A549 (cell line): ENCODE measurements around the gene VPS13D. TPM values are rescaled to one million over a fixed set of nuclear protein-coding genes. Genes with fewer than 3 reads are reported as not detected.

Source experiments
- ATAC-seq, 2 experiments: fragments of 200-7000 bp in 1 of 2; fragments of >200 bp in 1 of 2; cut with Nextera tagmentation in 1 of 2; cut with Tn5 transposase in 1 of 2; 3 replicates each; pipeline versions ENCODE4 v1.8.0 to v1.9.1; 2018 to 2020; ENCODE audit warnings: mild to moderate bottlenecking in 1 of 2, moderate library complexity in 1 of 2
- CTCF ChIA-PET: fragments of 300-600 bp; sonication (Branson Sonifier 250); formaldehyde crosslinking; extraction: SDS; loops from one replicate; lab custom pipeline; 2021; ENCODE audit warnings: antibody characterized with exemption, inconsistent platforms; lab: Yijun Ruan, JAX
- POLR2A ChIA-PET: fragments of 350-600 bp; formaldehyde crosslinking; extraction: SDS; loops from one replicate; lab custom pipeline; 2021; ENCODE audit warnings: antibody characterized with exemption, inconsistent platforms; lab: Yijun Ruan, JAX
- DNase-seq, 2 experiments: peaks; one replicate each; pipeline versions ENCODE4 v3.0.0 to v3.0.0-alpha.2; 2011 to 2016; ENCODE audit warnings: low read depth in 1 of 2, low spot score in 1 of 2
- FAIRE-seq: peaks from 2 replicates; lab custom pipeline; 2011; peaks lifted over from hg19 to GRCh38; lab: Jason Lieb, UNC
- H3K27ac ChIP-seq, 2 experiments: fragments of >200 bp; sonication (Bioruptor Twin); formaldehyde crosslinking; 3 replicates each; pipeline ENCODE4 v1.5.1; 2016 to 2017
- H3K4me1 ChIP-seq: fragments of >200 bp; sonication (Bioruptor Twin); formaldehyde crosslinking; 3 replicates; pipeline ENCODE4 v1.6.1; 2016
- H3K4me2 ChIP-seq: fragments of >200 bp; sonication (Bioruptor Twin); formaldehyde crosslinking; 3 replicates; pipeline ENCODE4 v1.6.1; 2016
- H3K4me3 ChIP-seq: fragments of >200 bp; sonication (Bioruptor Twin); formaldehyde crosslinking; 3 replicates; pipeline ENCODE4 v1.5.1; 2016
- H3K9me3 ChIP-seq: fragments of >200 bp; sonication (Bioruptor Twin); formaldehyde crosslinking; 3 replicates; pipeline ENCODE4 v1.6.1; 2016
- BCL3 ChIP-seq: fragments of >200 bp; sonication (Bioruptor Twin); formaldehyde crosslinking; IDR thresholded peaks from 3 replicates; pipeline ENCODE4 v1.6.1; 2016
- CBX8 ChIP-seq: fragments of 200-600 bp; sonication (generic); IDR thresholded peaks from 2 replicates; pipeline ENCODE4 v1.6.1; 2016
- CEBPB ChIP-seq, 2 experiments: fragments of >200 bp in 1 of 2; sonication (Bioruptor Twin) in 1 of 2; formaldehyde crosslinking in 1 of 2; IDR thresholded peaks; 2 replicates each; pipeline ENCODE4 v1.6.1; 2012 to 2016
- CHD4 ChIP-seq: fragments of 200-600 bp; sonication (generic); IDR thresholded peaks from 2 replicates; pipeline ENCODE4 v1.6.1; 2016; ENCODE audit warnings: antibody characterized with exemption, mild to moderate bottlenecking, borderline replicate concordance
- CTCF ChIP-seq: fragments of >200 bp; sonication (Bioruptor Twin); formaldehyde crosslinking; IDR thresholded peaks from 3 replicates; pipeline ENCODE4 v1.5.1; 2016
- E2F6 ChIP-seq: IDR thresholded peaks from 2 replicates; pipeline ENCODE4 v1.6.1; 2012; ENCODE audit warnings: low read depth, borderline replicate concordance
- FOSB ChIP-seq: fragments of 250-450 bp; sonication (Bioruptor Pico); IDR thresholded peaks from 2 replicates; pipeline ENCODE4 v1.5.0; 2020; ENCODE audit warnings: mild to moderate bottlenecking, moderate library complexity
- HDAC2 ChIP-seq: fragments of 200-600 bp; sonication (generic); IDR thresholded peaks from 2 replicates; pipeline ENCODE4 v1.6.1; 2016
- HES2 ChIP-seq: fragments of >200 bp; sonication (Bioruptor Twin); formaldehyde crosslinking; IDR thresholded peaks from 2 replicates; pipeline ENCODE4 v1.6.1; 2016
- HEYL ChIP-seq: fragments of 250-450 bp; sonication (Bioruptor Pico); IDR thresholded peaks from 2 replicates; pipeline ENCODE4 v1.8.0; 2021; ENCODE audit warnings: mild to moderate bottlenecking, moderate library complexity
- HMGXB4 ChIP-seq: fragments of 250-450 bp; sonication (Bioruptor Pico); IDR thresholded peaks from 2 replicates; pipeline ENCODE4 v1.5.0; 2021; ENCODE audit warnings: mild to moderate bottlenecking, moderate library complexity, borderline replicate concordance
- HOXB13 ChIP-seq: fragments of 250-450 bp; sonication (Bioruptor Pico); IDR thresholded peaks from 2 replicates; pipeline ENCODE4 v1.5.0; 2020; ENCODE audit warnings: low read depth, mild to moderate bottlenecking, moderate library complexity
- KDM1A ChIP-seq: fragments of 200-600 bp; sonication (generic); IDR thresholded peaks from 2 replicates; pipeline ENCODE4 v1.6.1; 2016; ENCODE audit warnings: low read depth, mild to moderate bottlenecking
- MAFK ChIP-seq: fragments of 450-650 bp; IDR thresholded peaks from 2 replicates; pipeline ENCODE4 v1.6.1; 2014; ENCODE audit not compliant: partially characterized antibody
- MAZ ChIP-seq: fragments of 150-350 bp; IDR thresholded peaks from 2 replicates; pipeline ENCODE4 v1.6.1; 2014; ENCODE audit warnings: antibody characterized with exemption, low read depth, low read length, borderline replicate concordance
- PHF8 ChIP-seq: fragments of 200-600 bp; sonication (generic); IDR thresholded peaks from 2 replicates; pipeline ENCODE4 v1.6.1; 2016; ENCODE audit warnings: low read depth, mild to moderate bottlenecking, antibody characterized with exemption, moderate library complexity, borderline replicate concordance
- RAD21 ChIP-seq, 2 experiments: fragments of >200 bp in 1 of 2; sonication (Bioruptor Twin) in 1 of 2; formaldehyde crosslinking in 1 of 2; IDR thresholded peaks in 1 of 2; conservative IDR thresholded peaks in 1 of 2; 2 replicates in 1 of 2; 3 replicates in 1 of 2; pipeline ENCODE4 v1.6.1; 2012 to 2018; ENCODE audit warnings: inconsistent platforms in 1 of 2
- RFX5 ChIP-seq: fragments of 450-650 bp; IDR thresholded peaks from 2 replicates; pipeline ENCODE4 v1.7.1; 2014; ENCODE audit warnings: antibody characterized with exemption, mild to moderate bottlenecking, moderate library complexity
- SMC3 ChIP-seq: fragments of >200 bp; sonication (Bioruptor Twin); formaldehyde crosslinking; IDR thresholded peaks from 3 replicates; pipeline ENCODE4 v1.6.1; 2018; ENCODE audit warnings: inconsistent platforms
- WGBS: methylation state at CpG from one replicate; pipeline ENCODE4 v1.1.6; 2017; ENCODE audit errors: missing lambda C conversion rate; 5-methylcytosine and 5-hydroxymethylcytosine counted together
- polyA plus RNA-seq, 4 experiments: library from polyadenylated mRNA; depleted of rRNA in 3 of 4; stranded (reverse); fragments of >200 nt; fragmentation: RNase III in 1 of 4; extraction: RNeasy Plus Mini Kit Qiagen cat#74134 plus additional on column Dnase treatment in 1 of 4; gene quantifications; 2 replicates in 3 of 4; 3 replicates in 1 of 4; pipeline ENCODE4 v1.2.3, GENCODE V29; 2011 to 2017

VPS13D gene
- polyA plus RNA-seq, 2 of the 4 experiments (the other 2 are of a cell fraction), result 5.4 to 15.9 TPM

- DNase-seq (no peak), ATAC-seq (no peak), FAIRE-seq (no peak)
- peaks cover 7% of the 10 kb centered on the region; the same call in 2 of the 3 replicates for H3K4me1 ChIP-seq
- ChIA-PET CTCF (interaction anchor here (0.6 to 6.3 kb wide), 6 partner anchors 10 to 349 kb away, joined by 3 to 60 read pairs (median 6); partner anchors contain the start of gene DHRS3), POLR2A (no interaction called here)
- H3K9me3 ChIP-seq, result no peaks in the 10 kb centered on the region; the same call in 2 of the 3 replicates
- no peak for TF ChIP-seq CBX8
- TF ChIP-seq CHD4, result no peak
- no peak for TF ChIP-seq RFX5
- no peak for TF ChIP-seq E2F6
- TF ChIP-seq CEBPB (IDR thresholded peaks at IDR 0.05), result no peak
- no peak for TF ChIP-seq HEYL (CRISPR knock-in tag)
- TF ChIP-seq HMGXB4, result no peak
- no peak for TF ChIP-seq BCL3
- TF ChIP-seq HES2, result no peak
- TF ChIP-seq PHF8, result no peak
- no peak for TF ChIP-seq MAZ
- no peak for TF ChIP-seq HOXB13
- no peak for TF ChIP-seq HDAC2
- TF ChIP-seq KDM1A, result no peak
- no peak for TF ChIP-seq MAFK
- 80% methylated on average over 6 of the region's 6 CpGs for WGBS
- no peak overlapping the region for H3K4me3 ChIP-seq
- no peak overlapping the region for H3K27ac ChIP-seq
- no peak overlapping the region for H3K4me2 ChIP-seq
Observed at GRCh38 chr1:12309783-12310742, 80.2 kb downstream of the VPS13D start.

GRCh38 chr1:12314333-12314903, 84.6 kb downstream of the VPS13D start:
- H3K4me3 ChIP-seq, result no peak overlapping the region
- peak; percentile 76 to 87 for TF ChIP-seq RAD21 (conservative IDR thresholded peaks at IDR 0.05 in 1 of 2, IDR thresholded peaks at IDR 0.05 in 1 of 2)
- TF ChIP-seq CTCF, result peak; percentile 68
- TF ChIP-seq SMC3, result peak; percentile 77
- no peak for TF ChIP-seq FOSB (CRISPR knock-in tag)
- TF ChIP-seq, all 56 proteins: peak for 3
- WGBS, result 10% methylated on average over 1 of the region's 1 CpG
- ChIA-PET CTCF (interaction anchor here (0.6 to 6.3 kb wide), 17 partner anchors 8 to 353 kb away, joined by 3 to 60 read pairs (median 4); partner anchors contain the start of genes AADACL4 and DHRS3), POLR2A (interaction anchor here (0.6 kb wide), 1 partner anchor 303 kb away, joined by 3 read pairs; the partner anchor contains the start of gene DHRS3)
- Histone ChIP-seq H3K4me1 (peaks cover 10% of the 10 kb centered on the region; the same call in 2 of the 3 replicates), H3K4me2 (no peak overlapping the region), H3K9me3 (no peaks in the 10 kb centered on the region), H3K27ac (peak overlapping the region; percentile 45 to 77; a peak in 5 of 6 replicates)
- ATAC-seq, result peak in 1 of 2 experiments; percentile 79; a peak in 3 of 6 replicates
- DNase-seq, result peak; percentile 10 to 40
- no peak for FAIRE-seq
